Stimulated activated CD8-positive, alpha-beta memory T cell treated with anti-CD3 and anti-CD28 coated beads, Interleukin-7, amount 100 ng/mL, for 4 hours (primary cell): ENCODE measurements around the gene CEP43.

Experiments used
- DNase-seq, 2 donors: peaks; one replicate each; pipeline ENCODE4 v3.0.0-alpha.2; 2020; ENCODE audit warnings: low read depth in 2 of 2

Gene CEP43

DNA sequence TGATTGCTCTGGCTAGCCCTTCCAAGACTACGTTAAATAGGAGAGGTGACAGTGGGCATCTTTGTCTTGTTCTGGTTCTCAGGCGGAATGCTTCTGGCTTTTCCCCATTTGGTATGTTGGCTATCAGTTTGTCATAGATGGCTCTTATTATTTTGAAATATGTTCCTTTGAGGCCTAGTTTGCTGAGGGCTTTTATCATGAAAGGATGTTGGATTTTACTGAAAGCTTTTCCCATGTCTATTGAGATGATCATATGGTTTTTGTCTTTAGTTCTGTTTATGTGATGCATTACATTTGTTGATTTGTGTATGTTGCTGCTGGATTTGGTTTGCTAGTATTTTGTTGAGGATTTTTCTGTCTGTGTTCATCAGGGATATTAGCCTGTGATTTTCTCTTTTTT, 32.9 kb upstream of the CEP43 start:
- no peak for DNase-seq

DNA sequence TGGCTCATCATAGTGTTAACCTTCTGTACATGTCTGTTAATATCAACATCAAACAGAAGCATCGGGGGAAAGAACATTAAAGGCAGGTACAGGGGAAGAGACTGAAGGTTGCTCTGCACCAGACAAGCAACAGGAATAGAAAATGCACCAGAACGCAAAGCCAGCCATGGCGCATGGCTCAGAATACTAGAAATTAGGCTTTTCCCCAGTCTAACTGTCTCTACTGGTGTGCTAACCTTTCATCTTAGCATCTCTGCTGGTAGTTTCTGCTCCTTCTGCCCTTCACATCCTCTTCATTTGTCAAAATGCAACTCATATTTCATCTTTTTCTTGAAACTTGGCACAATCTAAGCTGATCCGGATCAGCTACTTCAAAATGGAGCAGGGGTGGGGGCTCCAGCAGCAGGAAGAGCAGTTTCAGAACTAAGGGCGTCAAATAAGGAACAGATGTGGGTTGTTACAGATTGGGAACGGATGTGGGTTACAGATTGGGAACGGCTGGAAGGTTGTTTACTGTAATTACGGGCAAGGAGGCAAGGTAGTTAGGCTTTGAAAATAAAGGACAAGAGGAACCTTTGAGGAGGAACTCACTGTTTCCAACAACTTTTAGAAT, 29.7 kb upstream of the CEP43 start:
- DNase-seq: no peak

DNA sequence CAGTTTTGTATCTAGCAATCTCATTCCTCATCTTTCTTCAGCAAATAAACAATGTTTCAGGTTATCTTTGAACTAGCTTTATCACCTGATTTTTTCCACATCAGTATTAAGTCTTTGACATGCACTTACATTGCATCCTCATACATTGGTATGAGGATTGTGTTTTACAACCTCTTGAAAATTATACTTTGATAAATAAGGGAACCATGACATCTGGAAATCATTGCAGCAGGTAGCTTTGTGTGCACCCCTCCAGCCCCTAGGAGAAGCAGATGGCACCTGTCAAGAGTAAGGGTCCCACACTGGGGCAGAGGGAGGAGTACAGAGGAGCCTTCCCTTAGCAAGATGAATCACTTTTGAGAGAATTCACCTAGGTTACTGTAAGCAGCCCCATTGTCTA, 29.1 kb upstream of the CEP43 start:
- no peak for DNase-seq

DNA sequence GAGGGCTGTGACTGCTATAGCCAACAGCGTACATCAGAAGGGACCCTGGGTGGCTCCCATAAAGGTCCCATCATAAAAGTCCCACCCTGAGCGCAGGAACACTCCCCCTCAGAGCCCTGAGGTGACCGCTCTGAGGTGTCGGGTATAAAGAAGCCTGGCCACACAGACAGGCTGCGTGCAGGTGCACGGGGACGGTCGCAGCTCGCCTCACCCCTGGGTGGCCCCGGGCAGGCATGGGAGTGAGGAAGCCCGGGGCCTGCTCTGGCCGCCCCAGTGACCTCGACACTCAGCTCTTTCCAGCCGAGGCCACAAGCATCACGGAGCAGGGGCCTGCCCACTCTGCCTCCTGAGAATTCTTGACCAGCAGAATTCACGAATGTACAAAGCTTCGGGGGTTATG, 28.4 kb upstream of the CEP43 start:
- no peak for DNase-seq

DNA sequence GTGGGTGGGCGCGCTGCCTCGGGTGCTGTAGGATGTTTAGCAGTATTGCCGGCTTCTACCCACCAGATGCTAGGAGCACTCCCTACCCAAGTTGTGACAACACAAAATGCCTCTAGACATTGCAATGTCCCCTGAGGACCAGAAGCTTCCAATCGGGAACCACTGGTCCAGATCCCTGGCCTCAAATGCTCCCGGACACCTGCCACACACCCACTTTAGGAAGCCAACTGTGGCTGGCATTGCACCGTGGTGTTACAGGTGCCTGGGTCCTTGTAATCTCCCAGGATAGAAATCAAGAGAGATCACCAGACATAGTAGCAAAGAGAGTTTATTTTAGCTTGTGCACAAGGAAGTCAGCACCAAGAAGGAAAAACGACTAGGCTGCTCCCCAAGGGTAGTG, 27.9 kb upstream of the CEP43 start:
- DNase-seq: no peak

DNA sequence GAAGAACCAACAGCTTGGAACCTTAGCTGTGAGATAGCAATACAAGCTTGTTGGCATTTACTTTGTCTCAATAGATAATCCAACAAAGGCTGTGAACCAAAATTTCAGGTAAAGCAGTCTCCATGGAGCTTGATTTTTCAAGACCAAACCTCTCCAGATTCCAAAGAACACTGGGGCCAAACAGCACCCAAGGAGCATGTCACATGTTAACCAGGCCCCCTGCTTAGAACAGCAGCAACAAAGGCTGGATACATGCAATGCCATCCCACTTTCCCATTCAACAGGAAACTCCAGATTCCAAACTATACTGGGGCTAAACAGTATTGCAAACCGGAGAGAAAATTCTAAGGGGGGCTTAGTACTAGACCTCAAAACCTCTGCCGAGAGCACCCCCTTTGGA, 27.1 kb upstream of the CEP43 start:
- no peak for DNase-seq

DNA sequence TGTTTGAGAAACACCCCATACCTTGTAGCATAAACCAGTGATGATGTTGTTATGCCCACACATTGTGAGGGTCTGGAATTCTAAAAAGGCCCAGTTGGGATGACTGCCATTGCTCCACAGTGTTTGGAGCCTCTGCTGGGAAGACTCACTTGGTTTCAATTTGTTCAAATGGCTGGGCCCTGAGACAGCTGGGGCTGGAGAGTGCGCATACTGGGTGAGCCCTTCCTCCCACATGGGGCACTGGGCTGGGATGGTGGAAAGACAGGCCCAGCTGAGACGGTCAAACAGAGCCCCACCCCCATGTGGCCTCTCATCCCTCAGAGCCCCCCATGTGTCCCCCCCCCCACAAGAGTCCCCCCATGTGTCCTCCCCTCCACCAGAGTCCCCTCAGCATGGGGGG, 22.6 kb upstream of the CEP43 start:
- DNase-seq: no peak

DNA sequence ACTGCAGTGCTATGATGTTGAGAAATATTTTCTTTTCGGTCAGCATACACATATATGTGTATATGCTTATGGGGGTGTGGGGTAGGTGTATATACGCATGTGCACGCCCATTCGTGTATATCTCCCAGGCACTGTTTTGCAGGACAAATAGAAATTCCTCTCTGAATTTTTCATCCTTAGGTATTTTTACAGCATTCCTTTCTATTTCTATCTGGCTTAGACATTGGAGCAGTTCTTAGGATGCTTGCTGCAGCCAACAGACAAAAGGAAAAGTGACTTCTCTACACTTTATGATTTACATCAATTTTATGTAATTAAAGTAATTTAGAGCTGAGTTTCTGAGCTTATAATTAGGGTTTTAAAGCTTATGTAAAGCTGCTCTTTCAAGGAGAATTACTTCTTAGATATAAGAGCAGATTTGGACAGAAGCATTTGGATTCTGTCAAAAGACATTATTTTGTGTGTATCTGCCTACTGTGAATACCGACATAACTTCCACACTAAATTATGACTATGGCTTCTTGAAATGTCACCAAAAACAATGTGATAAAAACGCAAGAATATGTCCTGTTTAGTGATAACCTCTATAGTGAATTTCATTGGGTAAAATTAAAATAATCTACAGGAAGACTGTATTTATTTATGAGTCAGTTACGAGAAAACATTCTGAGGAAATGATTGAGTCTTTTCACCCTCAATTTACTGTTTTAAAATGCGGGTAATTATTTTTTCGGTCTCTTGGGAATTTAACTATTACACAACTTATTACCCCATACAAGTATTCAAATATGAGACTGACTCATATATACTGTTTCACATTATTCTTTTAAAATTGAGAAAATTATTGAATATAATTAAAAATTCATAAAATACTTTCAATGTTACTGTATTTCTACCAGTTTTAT, 21.3 kb upstream of the CEP43 start:
- no peak for DNase-seq

DNA sequence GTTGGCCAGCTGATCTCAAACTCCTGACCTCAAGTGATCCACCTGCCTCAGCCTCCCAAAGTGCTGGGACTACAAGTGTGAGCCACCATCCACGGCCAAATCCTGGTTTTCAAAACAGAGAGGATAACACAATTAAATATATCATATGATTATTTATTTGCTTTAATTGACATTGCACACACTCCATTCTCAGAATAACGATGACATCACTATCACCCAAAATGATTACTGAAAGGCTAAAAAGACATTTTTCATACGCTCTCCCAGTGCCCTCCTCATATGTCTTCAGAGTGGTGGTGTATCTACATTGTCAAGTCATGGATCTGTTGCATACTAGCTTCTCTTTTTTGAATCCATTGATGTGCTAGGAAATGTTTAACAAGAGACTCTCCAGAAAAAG, 18.5 kb upstream of the CEP43 start:
- no peak for DNase-seq

DNA sequence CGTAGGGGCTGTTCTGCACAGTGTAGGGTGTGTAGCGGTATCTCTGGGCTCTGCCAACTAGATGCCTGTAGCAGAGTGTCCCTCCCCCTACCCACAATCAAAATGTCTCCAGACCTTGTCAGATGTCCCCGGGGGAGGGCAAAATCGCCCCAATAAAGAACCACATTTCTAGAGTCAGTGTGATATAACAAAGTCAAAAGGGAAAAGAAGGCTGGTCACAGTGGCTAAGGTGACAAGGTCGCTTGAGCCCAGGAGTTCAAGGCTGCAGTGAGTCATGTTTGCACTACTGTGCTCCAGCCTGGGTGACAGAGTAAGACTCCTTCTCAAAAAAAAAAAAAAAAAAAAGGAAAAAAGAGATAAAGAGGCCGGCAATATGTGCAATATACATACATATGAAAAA, 11.7 kb upstream of the CEP43 start:
- DNase-seq: no peak

DNA sequence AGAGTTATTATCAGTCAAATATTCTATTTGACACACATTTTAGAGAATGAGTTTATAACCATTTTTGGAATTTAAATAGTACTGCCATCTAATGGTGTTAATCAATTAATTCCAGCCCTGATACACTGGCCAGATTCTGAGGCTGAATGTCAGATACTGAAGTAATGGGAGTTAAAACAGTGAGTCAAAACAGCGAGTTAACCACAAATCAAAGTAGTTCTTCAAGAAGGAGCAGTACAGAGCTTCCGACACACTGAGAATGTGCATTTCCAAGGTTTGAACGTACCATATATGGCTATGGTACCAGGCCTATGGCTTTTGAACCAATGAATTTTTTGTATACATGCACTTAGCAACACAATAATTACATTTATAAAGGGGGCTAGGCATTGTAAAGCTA, 11.3 kb upstream of the CEP43 start:
- DNase-seq: no peak

DNA sequence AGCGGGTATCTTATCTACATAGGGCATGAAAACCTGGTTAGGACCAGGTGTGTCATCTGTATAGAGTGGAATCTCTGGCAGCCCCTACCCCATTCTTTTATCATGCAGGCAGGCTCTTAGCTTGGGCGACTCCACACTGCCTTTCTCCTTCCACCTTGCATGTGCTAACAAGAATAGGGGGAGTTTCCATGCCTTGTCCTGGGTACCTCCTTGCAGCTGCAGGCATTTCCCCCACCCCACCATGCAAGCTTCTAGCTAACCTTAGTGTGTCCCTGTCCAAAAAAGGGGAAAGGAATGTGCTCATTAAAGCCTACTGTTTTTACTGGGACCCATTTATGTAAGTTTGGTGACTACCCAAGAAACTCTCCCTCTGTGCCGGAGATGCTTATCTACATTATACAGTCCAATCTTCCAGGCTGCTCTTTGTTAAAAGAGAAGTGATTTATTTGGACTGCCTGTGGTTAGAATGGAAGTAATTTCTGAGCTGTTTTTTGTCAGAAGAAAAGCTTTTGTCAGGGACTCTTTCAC, 10.5 kb upstream of the CEP43 start:
- DNase-seq: no peak

DNA sequence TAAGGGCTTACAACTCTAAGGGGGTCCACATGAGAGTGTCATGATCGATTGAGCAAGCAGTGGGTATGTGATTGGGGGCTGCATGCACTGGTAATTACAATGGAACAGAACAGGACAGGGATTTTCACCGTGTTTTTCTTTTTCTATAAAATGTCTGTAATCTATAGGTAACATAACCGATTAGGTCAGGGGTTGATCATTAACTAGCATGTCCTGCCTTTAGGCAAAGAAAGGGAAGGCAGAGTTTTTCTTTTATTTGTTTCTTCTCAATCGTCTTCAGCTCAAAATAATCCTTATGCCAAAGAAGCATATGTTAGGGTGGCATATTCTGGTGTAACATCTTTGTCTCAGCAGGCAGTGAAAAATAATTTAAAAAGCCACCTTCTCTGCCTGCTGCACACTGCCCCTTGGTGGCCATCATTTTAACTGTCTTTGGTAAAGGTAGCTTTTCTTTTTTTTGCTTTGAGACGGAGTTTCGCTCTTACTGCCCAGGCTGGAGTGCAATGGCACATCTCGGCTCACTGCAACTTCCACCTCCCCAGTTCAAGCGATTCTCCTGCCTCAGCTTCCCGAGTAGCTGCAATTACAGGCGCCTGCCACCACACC, 9.7 kb upstream of the CEP43 start:
- DNase-seq: peak; percentile 8 to 26

DNA sequence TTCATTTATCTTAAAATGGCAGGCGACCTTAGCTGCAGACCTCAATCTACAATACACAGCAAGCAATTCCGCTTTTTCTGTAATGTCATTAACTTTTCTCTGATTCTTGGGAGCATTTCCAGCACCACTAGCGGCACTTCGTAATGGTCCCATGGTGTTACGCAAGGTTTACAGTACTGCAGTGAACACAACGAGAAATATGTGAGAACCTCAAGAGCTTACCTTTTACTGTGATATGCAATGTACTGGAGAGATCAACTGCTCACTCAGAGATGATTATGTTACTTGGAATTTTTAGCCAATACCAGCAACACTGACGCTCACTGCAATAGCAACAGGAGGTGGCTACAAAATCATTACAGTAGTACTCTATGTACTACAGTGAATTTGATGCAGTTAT, 2.8 kb upstream of the CEP43 start:
- DNase-seq: no peak

DNA sequence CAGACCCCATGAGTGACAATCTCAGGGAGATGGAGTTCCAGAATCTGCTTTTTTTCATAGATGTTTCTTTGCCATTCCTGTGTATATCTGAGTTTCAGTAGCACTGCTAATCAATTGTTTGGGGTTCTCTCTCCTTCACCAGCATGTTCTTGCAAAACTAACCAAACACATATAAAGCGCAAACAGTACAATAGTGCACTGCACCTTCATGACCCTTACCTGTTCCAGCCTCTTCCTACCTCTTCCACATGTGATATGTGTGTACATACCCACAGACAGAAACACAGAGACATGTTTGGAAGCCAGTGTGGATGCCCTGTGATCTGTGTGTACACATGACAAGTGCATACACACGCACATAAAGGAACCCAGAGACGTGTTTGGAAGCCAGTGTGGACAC, 1.8 kb upstream of the CEP43 start:
- no peak for DNase-seq

DNA sequence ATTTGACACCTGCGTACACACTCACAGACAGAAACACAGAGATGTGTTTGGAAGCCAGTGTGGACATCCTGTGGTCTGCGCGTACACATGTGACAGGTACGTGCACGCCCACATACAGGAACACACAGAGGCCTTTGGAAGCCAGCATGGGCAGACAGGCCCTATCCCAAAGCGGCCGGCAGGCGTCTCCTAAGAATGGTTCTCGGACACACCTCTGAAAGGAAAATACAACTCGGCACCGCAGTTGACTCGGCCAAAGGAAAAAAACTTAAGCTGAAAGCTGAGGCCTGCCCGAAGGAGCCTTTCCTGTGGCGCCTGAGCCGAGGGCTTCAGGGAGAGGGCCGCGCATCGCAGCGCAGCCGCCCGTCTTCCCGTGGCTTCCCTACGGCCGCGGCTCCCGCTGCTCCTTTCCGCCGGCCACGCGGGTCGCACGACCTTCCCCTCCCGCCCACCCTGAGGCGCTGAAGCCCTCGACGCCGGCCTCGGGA, 1.4 kb upstream of the CEP43 start:
- DNase-seq: peak in 1 of 2 donors; percentile 8

DNA sequence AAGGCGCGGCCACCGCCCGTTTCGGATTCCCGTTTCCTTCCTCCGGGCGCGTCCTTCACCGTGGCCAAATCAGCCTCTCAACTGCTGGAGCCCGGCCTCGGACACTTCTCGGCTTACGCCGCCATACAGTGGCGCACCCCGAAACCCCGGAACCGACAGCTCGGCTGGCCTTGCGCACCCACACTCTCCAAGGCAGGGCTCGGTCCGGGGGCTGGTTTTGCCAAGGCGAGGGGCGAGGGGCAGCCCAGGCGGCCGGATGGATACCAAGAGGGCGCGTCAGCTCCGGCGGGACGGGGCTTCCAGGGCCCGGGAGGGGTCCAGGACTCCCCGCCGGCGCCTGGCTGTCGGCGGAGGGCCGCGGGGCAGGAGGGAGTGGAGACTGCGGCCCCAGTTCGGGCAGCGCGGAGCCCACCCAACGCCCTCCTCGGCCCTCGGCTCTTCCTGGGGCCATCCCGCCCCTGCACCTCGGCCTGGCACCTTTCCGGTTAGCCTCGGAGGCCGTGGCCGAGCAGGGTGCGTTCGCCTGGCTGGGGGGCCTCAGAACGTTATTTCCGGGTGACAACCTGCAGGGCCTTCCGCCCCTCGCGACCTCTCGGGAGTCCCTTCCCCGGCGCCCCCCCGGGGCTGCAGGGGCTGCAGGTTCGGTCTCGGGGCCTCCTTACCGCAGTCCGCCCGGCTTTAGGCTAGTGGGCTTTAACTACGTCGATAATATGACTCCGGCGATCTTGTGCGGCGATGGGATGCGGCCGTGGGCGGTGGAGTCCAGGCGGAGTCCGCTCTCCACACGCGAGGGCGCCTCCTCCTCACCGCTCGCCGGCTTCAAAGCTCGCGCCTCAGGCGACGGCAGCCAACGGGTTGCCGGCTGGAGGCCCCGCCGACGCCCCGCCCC, 697 bp upstream of the CEP43 start:
- no peak for DNase-seq

DNA sequence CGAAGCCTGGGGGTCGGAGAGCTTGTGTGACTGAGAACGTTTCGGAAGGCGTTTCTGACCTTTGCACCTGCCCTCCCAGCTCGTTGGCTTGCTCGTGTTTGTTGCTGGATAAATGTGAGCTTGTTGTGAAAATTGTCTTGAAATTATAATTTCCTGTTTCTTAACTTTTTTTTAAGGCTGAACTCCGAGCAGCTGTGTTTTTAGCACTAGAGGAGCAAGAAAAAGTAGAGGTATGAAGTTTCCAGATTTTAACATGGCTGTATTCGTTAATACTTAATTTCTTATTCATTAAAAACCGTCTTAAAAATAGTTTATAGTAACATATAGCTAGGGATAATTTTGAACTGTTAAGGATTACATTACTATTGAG, 672 bp downstream of the CEP43 start:
- no peak for DNase-seq

DNA sequence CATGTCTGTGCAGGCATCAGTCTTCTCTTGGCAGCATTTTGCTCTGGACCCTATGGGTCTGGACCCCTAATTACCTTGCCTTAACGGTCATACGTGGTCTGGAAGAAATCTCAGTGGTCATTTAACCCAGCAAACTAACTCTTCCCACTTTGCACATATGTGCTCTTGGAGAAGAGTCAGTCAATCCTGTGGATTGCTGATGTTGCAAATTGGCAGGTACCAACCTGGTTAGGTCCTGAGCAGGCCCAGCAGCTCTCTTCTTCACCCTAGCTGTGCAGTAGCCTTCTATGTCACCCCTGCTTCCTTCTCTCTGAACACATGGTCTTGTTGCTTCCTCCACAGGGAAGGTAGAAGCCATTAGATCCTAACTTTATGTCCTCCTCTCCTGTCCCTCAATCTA, 1.6 kb downstream of the CEP43 start:
- DNase-seq: no peak

DNA sequence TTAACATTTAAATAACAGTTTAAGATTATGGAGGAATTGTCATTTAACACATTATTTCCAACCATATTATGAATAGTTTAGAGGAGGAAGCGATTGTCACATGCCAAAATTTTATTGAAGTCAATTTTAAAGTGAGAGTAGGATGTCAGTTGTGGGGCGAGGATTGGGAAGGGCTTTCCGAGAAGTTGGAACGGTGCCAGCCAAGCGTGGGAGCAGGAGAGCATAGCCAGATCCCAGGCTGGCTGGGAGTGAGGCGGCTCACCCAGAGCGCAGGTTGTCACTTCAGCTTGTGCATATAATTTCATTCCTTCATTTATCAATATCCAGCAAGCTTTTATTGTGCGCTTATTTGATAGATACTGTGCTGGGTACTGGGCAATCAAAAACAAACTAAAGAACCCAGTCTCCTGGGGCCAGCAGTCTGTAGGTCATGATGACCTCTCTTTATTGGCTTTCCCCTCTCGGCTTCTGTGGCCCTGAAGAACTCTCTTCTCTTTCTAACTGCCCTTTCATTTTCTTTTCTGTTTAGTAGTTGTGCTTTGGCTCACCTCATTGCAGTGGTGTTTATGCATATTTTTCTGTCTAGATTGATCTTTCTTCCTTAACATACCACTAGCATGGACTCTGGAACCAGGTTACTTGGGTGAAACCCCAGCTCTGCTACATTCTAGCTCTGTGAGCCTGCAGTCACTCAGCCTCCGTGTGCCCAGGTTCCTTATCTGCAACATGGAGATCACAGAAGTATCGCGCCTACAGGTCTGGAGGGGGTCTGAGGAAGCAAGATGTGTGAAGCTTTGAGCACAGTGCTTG, 6.4 kb downstream of the CEP43 start:
- no peak for DNase-seq

DNA sequence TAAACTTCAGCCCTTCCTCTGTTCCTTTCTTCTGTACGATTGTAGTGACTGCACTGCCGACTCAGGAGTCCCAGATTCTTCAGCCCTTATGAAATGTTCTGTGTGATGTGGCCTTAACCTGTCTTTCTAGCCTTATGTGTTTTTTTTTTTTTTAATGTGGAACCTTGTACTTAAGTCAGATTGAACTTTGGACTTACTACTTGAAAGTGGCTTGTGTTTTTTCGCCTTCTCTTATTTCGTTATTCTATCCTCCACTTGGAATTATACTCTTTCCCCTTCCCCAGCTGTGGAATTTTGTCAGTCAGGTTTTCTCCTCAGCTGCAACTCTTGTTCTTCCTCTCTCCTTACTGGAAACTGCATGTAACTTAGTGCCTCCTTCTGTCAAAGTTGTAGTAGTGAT, 8.8 kb downstream of the CEP43 start:
- DNase-seq: no peak
